AG20443 (cell line): ENCODE measurements around the gene SPIRE2.
A peak's percentile ranks its signal among the peaks of the same experiment; 100 is the strongest.
"Not testable (repeated sequence)": the region's sequence is repeated elsewhere in the genome, so short reads cannot be mapped to it uniquely, and the experiment has no call there.

ENCODE experiments used
- DNase-seq: peaks from one replicate; pipeline ENCODE4 v3.0.0; 2012; ENCODE audit warnings: low spot score, mixed read lengths

The SPIRE2 gene

GRCh38 chr16:89867918-89868317, 39.6 kb downstream of the SPIRE2 start:
- no peak for DNase-seq

- DNase-seq = no peak
Observed at GRCh38 chr16:89869911-89870310, 41.6 kb downstream of the SPIRE2 start.

- DNase-seq = no peak
Observed at GRCh38 chr16:89870440-89870839, 42.2 kb downstream of the SPIRE2 start.

GRCh38 chr16:89871895-89872294, 43.6 kb downstream of the SPIRE2 start:
- no peak for DNase-seq

- peak; percentile 100 for DNase-seq
Observed at GRCh38 chr16:89873109-89873971, 45.1 kb downstream of the SPIRE2 start, which contains the start of gene TCF25. Gene TCF25, plus strand, starts transcription at chr16:89873592. Its CDS starts 76 bp downstream, at chr16:89873668.

GRCh38 chr16:89873972-89874689, 45.9 kb downstream of the SPIRE2 start:
- DNase-seq = peak; percentile 98

GRCh38 chr16:89879123-89879522, 50.8 kb downstream of the SPIRE2 start:
- not testable (repeated sequence) for DNase-seq

- no peak for DNase-seq
Observed at GRCh38 chr16:89880477-89881367, 52.4 kb downstream of the SPIRE2 start.

- no peak for DNase-seq
Observed at GRCh38 chr16:89881368-89881730, 53.1 kb downstream of the SPIRE2 start.

- DNase-seq = no peak
Observed at GRCh38 chr16:89883346-89884040, 55.2 kb downstream of the SPIRE2 start.

GRCh38 chr16:89884041-89884421, 55.8 kb downstream of the SPIRE2 start:
- DNase-seq = no peak

- no peak for DNase-seq
Observed at GRCh38 chr16:89887243-89887642, 59.0 kb downstream of the SPIRE2 start.

GRCh38 chr16:89890200-89890599, 61.9 kb downstream of the SPIRE2 start:
- no peak for DNase-seq

- no peak for DNase-seq
Observed at GRCh38 chr16:89890886-89891657, 62.8 kb downstream of the SPIRE2 start.

GRCh38 chr16:89892055-89892630, 63.9 kb downstream of the SPIRE2 start:
- DNase-seq = no peak

- no peak for DNase-seq
Observed at GRCh38 chr16:89892635-89893034, 64.4 kb downstream of the SPIRE2 start.

- DNase-seq = no peak
Observed at GRCh38 chr16:89893642-89894548, 65.6 kb downstream of the SPIRE2 start.

- DNase-seq = no peak
Observed at GRCh38 chr16:89895482-89896250, 67.4 kb downstream of the SPIRE2 start.

GRCh38 chr16:89897204-89897603, 68.9 kb downstream of the SPIRE2 start:
- DNase-seq = no peak
